A549 (cell line): ENCODE data around the gene BRD3OS. TPM values are rescaled to one million over a fixed set of nuclear protein-coding genes. Genes with fewer than 3 reads are reported as not detected.

Experiments used
- ATAC-seq, 2 experiments: fragments of 200-7000 bp in 1 of 2; fragments of >200 bp in 1 of 2; cut with Nextera tagmentation in 1 of 2; cut with Tn5 transposase in 1 of 2; 3 replicates each; pipeline versions ENCODE4 v1.8.0 to v1.9.1; 2018 to 2020; ENCODE audit warnings: mild to moderate bottlenecking in 1 of 2, moderate library complexity in 1 of 2
- CTCF ChIA-PET: fragments of 300-600 bp; sonication (Branson Sonifier 250); formaldehyde crosslinking; extraction: SDS; loops from one replicate; lab custom pipeline; 2021; ENCODE audit warnings: antibody characterized with exemption, inconsistent platforms; lab: Yijun Ruan, JAX
- POLR2A ChIA-PET: fragments of 350-600 bp; formaldehyde crosslinking; extraction: SDS; loops from one replicate; lab custom pipeline; 2021; ENCODE audit warnings: antibody characterized with exemption, inconsistent platforms; lab: Yijun Ruan, JAX
- DNase-seq, 2 experiments: peaks; one replicate each; pipeline versions ENCODE4 v3.0.0 to v3.0.0-alpha.2; 2011 to 2016; ENCODE audit warnings: low read depth in 1 of 2, low spot score in 1 of 2
- FAIRE-seq: peaks from 2 replicates; lab custom pipeline; 2011; peaks lifted over from hg19 to GRCh38; lab: Jason Lieb, UNC
- H3K27ac ChIP-seq, 2 experiments: fragments of >200 bp; sonication (Bioruptor Twin); formaldehyde crosslinking; 3 replicates each; pipeline ENCODE4 v1.5.1; 2016 to 2017
- H3K4me1 ChIP-seq: fragments of >200 bp; sonication (Bioruptor Twin); formaldehyde crosslinking; 3 replicates; pipeline ENCODE4 v1.6.1; 2016
- H3K4me2 ChIP-seq: fragments of >200 bp; sonication (Bioruptor Twin); formaldehyde crosslinking; 3 replicates; pipeline ENCODE4 v1.6.1; 2016
- H3K4me3 ChIP-seq: fragments of >200 bp; sonication (Bioruptor Twin); formaldehyde crosslinking; 3 replicates; pipeline ENCODE4 v1.5.1; 2016
- H3K9me3 ChIP-seq: fragments of >200 bp; sonication (Bioruptor Twin); formaldehyde crosslinking; 3 replicates; pipeline ENCODE4 v1.6.1; 2016
- CBX8 ChIP-seq: fragments of 200-600 bp; sonication (generic); IDR thresholded peaks from 2 replicates; pipeline ENCODE4 v1.6.1; 2016
- CHD2 ChIP-seq: fragments of 150-350 bp; IDR thresholded peaks from 2 replicates; pipeline ENCODE4 v1.6.1; 2014; ENCODE audit warnings: low read length; ENCODE audit not compliant: partially characterized antibody
- EHF ChIP-seq: fragments of 250-450 bp; sonication (Bioruptor Pico); IDR thresholded peaks from 2 replicates; pipeline ENCODE4 v1.5.0; 2020; ENCODE audit warnings: mild to moderate bottlenecking
- EHMT2 ChIP-seq: fragments of 200-600 bp; sonication (generic); IDR thresholded peaks from 2 replicates; pipeline ENCODE4 v1.6.1; 2016; ENCODE audit warnings: antibody characterized with exemption, low read depth, mild to moderate bottlenecking, moderate library complexity
- ESRRA ChIP-seq: fragments of 150-350 bp; IDR thresholded peaks from 2 replicates; pipeline ENCODE4 v1.6.1; 2014; ENCODE audit warnings: mild to moderate bottlenecking, low read length, borderline replicate concordance
- FOSB ChIP-seq: fragments of 250-450 bp; sonication (Bioruptor Pico); IDR thresholded peaks from 2 replicates; pipeline ENCODE4 v1.5.0; 2020; ENCODE audit warnings: mild to moderate bottlenecking, moderate library complexity
- JUN ChIP-seq, 2 experiments: fragments of >200 bp; sonication (Bioruptor Twin); formaldehyde crosslinking; IDR thresholded peaks; 2 replicates in 1 of 2; 3 replicates in 1 of 2; pipeline ENCODE4 v1.6.1; 2016 to 2017
- JUNB ChIP-seq: fragments of >200 bp; sonication (Bioruptor Twin); formaldehyde crosslinking; IDR thresholded peaks from 2 replicates; pipeline ENCODE4 v1.6.1; 2016
- MYC ChIP-seq: IDR thresholded peaks from 2 replicates; pipeline ENCODE4 v1.6.1; 2012; ENCODE audit warnings: mild to moderate bottlenecking, inconsistent platforms, low read length, improper control_type of control experiment, borderline replicate concordance
- NFE2L2 ChIP-seq: fragments of 150-350 bp; conservative IDR thresholded peaks from 2 replicates; pipeline ENCODE4 v1.6.1; 2014; ENCODE audit warnings: low read length
- NR3C1 ChIP-seq: fragments of >200 bp; sonication (Bioruptor Twin); formaldehyde crosslinking; IDR thresholded peaks from 3 replicates; pipeline ENCODE4 v1.6.1; 2017
- PHF8 ChIP-seq: fragments of 200-600 bp; sonication (generic); IDR thresholded peaks from 2 replicates; pipeline ENCODE4 v1.6.1; 2016; ENCODE audit warnings: low read depth, mild to moderate bottlenecking, antibody characterized with exemption, moderate library complexity, borderline replicate concordance
- POLR2A ChIP-seq: IDR thresholded peaks from 2 replicates; pipeline ENCODE4 v1.6.1; 2012; ENCODE audit warnings: mild to moderate bottlenecking, low read length
- RAD21 ChIP-seq, 2 experiments: fragments of >200 bp in 1 of 2; sonication (Bioruptor Twin) in 1 of 2; formaldehyde crosslinking in 1 of 2; IDR thresholded peaks in 1 of 2; conservative IDR thresholded peaks in 1 of 2; 2 replicates in 1 of 2; 3 replicates in 1 of 2; pipeline ENCODE4 v1.6.1; 2012 to 2018; ENCODE audit warnings: inconsistent platforms in 1 of 2
- RARB ChIP-seq: fragments of 250-450 bp; sonication (Bioruptor Pico); IDR thresholded peaks from 2 replicates; pipeline ENCODE4 v1.8.0; 2021; ENCODE audit warnings: mild to moderate bottlenecking, moderate library complexity
- RFX5 ChIP-seq: fragments of 450-650 bp; IDR thresholded peaks from 2 replicates; pipeline ENCODE4 v1.7.1; 2014; ENCODE audit warnings: antibody characterized with exemption, mild to moderate bottlenecking, moderate library complexity
- SMC3 ChIP-seq: fragments of >200 bp; sonication (Bioruptor Twin); formaldehyde crosslinking; IDR thresholded peaks from 3 replicates; pipeline ENCODE4 v1.6.1; 2018; ENCODE audit warnings: inconsistent platforms
- TFCP2L1 ChIP-seq: fragments of 250-450 bp; sonication (Bioruptor Pico); IDR thresholded peaks from 2 replicates; pipeline ENCODE4 v1.5.0; 2021; ENCODE audit warnings: mild to moderate bottlenecking
- ZFP36 ChIP-seq: fragments of 450-650 bp; IDR thresholded peaks from 2 replicates; pipeline ENCODE4 v1.6.1; 2014; ENCODE audit warnings: borderline replicate concordance; ENCODE audit not compliant: partially characterized antibody
- ZNF302 ChIP-seq: fragments of 250-450 bp; sonication (Bioruptor Pico); IDR thresholded peaks from 2 replicates; pipeline ENCODE4 v1.9.0; 2021; ENCODE audit warnings: inconsistent platforms, mild to moderate bottlenecking, moderate library complexity
- WGBS: methylation state at CpG from one replicate; pipeline ENCODE4 v1.1.6; 2017; ENCODE audit errors: missing lambda C conversion rate; 5-methylcytosine and 5-hydroxymethylcytosine counted together
- polyA plus RNA-seq, 4 experiments: library from polyadenylated mRNA; depleted of rRNA in 3 of 4; stranded (reverse); fragments of >200 nt; fragmentation: RNase III in 1 of 4; extraction: RNeasy Plus Mini Kit Qiagen cat#74134 plus additional on column Dnase treatment in 1 of 4; gene quantifications; 2 replicates in 3 of 4; 3 replicates in 1 of 4; pipeline ENCODE4 v1.2.3, GENCODE V29; 2011 to 2017
- TF ChIP-seq, protein P1 (sequence below): IDR thresholded peaks from 2 replicates; pipeline ENCODE4 v1.6.1; 2012
- TF ChIP-seq, protein P2 (sequence below): fragments of >200 bp; sonication (Bioruptor Twin); formaldehyde crosslinking; IDR thresholded peaks from 3 replicates; pipeline ENCODE4 v1.6.1; 2016
- TF ChIP-seq, protein P3 (sequence below): IDR thresholded peaks from 2 replicates; pipeline ENCODE4 v1.6.1; 2012
- TF ChIP-seq, protein P4 (sequence below): fragments of 250-450 bp; sonication (Bioruptor Pico); IDR thresholded peaks from 2 replicates; pipeline ENCODE4 v1.5.0; 2021; ENCODE audit warnings: mild to moderate bottlenecking, moderate library complexity, borderline replicate concordance
- TF ChIP-seq, protein P5 (sequence below): fragments of >200 bp; sonication (Bioruptor Twin); formaldehyde crosslinking; IDR thresholded peaks from 3 replicates; pipeline ENCODE4 v1.5.1; 2016

Gene BRD3OS
- polyA plus RNA-seq, 2 of the 4 experiments (the other 2 are of a cell fraction), result 10.4 to 10.8 TPM

DNA sequence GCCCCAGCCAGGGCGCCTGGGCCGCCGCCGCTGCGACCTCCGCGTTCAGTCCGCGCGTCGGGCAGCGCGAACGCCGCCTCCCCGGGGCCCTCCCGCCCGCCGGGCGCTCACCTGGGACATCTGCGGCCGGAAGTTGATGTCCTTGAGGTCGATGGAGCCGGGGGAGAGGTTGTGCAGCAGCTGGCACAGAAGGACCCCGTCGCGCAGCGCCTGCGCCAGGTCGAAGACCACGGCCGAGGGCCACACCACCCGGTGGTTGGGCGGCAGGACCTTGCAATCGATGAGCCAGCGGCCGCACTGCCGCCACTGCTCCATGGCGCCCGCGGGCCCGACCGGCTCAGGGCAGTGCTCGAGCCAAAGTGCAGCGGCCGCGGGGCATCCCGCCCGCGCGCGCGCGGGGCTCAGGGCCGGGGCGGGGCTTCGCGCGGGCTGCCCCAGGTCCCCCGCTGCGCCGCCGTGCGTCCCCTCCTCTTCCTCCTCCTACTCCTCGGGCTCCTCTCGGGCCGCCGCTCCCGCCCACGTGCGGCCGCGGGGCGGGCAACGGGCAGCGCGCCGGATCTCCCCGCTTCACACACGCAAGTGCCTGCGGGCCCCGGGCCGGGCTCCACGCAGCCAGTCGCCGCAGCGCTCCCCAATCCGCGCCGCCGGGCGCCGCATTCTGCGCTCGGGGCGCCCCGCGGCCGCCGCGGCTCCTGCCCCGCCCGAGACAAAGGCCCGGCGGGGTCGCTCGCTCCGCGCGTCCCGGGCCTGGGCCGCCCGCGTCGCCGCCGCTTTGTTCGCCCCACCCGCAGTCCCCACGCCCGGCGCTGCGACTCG, 33.1 kb upstream of the BRD3OS start, which contains the start of gene VAV2:
Gene VAV2, minus strand, starts transcription at position 361 of the 816 bp plus-strand sequence. Its CDS starts 46 bp downstream, at position 315.
- H3K4me3 ChIP-seq, result peak within 1 kb of the TSS; percentile 98
- H3K4me2 ChIP-seq, result peak within 1 kb of the TSS; percentile 99
- DNase-seq (peak; percentile 35 to 61), FAIRE-seq (no peak), ATAC-seq (peak; percentile 3 to 25; a peak in 5 of 6 replicates)
- peaks cover 38% of the 10 kb centered on the region for H3K4me1 ChIP-seq
- H3K27ac ChIP-seq, result peak within 1 kb of the TSS; percentile 98 to 99
- H3K9me3 ChIP-seq, result no peaks in the 10 kb centered on the region
- CTCF ChIA-PET, result interaction anchor here (1.0 to 5.5 kb wide), 13 partner anchors 14 to 250 kb away, joined by 4 to 348 read pairs (median 23); partner anchors contain the start of gene BRD3OS
- POLR2A ChIA-PET, result interaction anchor here (2.2 kb wide), 1 partner anchor 117 kb away, joined by 12 read pairs; no protein-coding TSS in a partner anchor
- WGBS, result 5% methylated on average over 10 of the region's 124 CpGs
- TF ChIP-seq CHD2 (no peak), ZFP36 (no peak), ZNF302 (CRISPR knock-in tag) (no peak), POLR2A (peak; percentile 61), FOSB (no peak), RARB (CRISPR knock-in tag) (no peak), MYC (peak; percentile 66; the same call in 1 of the 2 replicates), JUN (IDR thresholded peaks at IDR 0.05) (peak in 1 of 2 experiments; percentile 50; a peak in 1 of 5 replicates), EHMT2 (no peak), ESRRA (0 out of 2 replicates have a peak, but pooled peaks have one; percentile 3)
- TF ChIP-seq, protein P1, sequence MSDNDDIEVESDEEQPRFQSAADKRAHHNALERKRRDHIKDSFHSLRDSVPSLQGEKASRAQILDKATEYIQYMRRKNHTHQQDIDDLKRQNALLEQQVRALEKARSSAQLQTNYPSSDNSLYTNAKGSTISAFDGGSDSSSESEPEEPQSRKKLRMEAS, result peak; percentile 76
- TF ChIP-seq, protein P2, sequence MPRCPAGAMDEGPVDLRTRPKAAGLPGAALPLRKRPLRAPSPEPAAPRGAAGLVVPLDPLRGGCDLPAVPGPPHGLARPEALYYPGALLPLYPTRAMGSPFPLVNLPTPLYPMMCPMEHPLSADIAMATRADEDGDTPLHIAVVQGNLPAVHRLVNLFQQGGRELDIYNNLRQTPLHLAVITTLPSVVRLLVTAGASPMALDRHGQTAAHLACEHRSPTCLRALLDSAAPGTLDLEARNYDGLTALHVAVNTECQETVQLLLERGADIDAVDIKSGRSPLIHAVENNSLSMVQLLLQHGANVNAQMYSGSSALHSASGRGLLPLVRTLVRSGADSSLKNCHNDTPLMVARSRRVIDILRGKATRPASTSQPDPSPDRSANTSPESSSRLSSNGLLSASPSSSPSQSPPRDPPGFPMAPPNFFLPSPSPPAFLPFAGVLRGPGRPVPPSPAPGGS, result no peak; the same call in 2 of the 3 replicates
- TF ChIP-seq, protein P3, sequence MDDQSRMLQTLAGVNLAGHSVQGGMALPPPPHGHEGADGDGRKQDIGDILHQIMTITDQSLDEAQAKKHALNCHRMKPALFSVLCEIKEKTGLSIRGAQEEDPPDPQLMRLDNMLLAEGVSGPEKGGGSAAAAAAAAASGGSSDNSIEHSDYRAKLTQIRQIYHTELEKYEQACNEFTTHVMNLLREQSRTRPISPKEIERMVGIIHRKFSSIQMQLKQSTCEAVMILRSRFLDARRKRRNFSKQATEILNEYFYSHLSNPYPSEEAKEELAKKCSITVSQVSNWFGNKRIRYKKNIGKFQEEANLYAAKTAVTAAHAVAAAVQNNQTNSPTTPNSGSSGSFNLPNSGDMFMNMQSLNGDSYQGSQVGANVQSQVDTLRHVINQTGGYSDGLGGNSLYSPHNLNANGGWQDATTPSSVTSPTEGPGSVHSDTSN, result peak; percentile 26; the same call in 1 of the 2 replicates

DNA sequence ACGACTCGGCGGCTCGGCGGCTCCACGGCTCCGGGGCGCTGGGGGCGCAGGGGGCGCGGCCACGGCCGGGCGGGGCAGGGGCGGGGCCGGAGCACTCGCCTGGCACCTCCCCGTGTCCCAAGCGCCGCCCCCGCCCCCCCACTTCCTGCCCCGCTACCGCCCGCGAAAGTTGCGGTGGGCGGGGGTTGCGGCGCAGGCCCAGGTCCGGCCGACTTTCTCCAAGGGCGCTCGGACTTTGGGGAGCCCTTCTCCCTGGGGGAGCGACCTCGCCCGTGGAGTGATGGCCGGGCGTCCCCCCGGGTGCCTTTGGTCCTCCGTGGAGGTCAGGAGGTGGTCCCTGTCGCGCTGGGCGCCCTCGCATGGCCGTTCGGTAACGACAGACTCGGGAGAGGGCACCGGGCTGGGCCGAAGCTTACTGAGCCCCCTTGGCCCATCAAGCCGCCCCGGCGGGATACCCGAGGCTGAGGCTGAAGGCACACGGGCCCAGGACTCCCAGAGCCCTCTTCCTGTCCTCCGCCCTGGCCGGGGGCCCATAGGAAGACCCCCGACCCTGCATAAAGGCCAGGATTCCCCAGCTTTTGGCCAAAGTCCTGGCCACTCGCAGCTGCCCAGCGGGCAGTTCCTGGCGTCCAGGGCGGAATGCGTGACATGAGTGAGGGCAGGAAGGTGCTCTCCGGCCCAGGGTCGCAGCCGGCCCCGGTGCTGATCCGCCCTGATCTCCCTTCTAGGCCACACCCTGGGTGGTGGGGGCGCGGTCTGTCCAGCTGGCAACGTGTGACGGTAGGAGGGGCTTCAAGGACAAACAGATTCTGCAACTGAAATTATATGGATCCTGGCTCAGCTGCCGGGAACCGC, 32.3 kb upstream of the BRD3OS start:
- peak overlapping the region; percentile 99 for H3K4me2 ChIP-seq
- ChIA-PET CTCF (interaction anchor here (0.7 to 5.5 kb wide), 61 partner anchors 9 to 807 kb away, joined by 3 to 348 read pairs (median 6); partner anchors contain the start of genes BRD3OS and WDR5), POLR2A (interaction anchor here (1.0 to 2.2 kb wide), 4 partner anchors 32 to 211 kb away, joined by 3 to 12 read pairs (median 7); partner anchors contain the start of gene BRD3OS)
- no peaks in the 10 kb centered on the region for H3K9me3 ChIP-seq
- FAIRE-seq (no peak), ATAC-seq (peak; percentile 53 to 82), DNase-seq (peak; percentile 64 to 84)
- WGBS, result 0% methylated on average over 11 of the region's 74 CpGs
- peak overlapping the region; percentile 98 to 99 for H3K27ac ChIP-seq
- peak overlapping the region; percentile 98 for H3K4me3 ChIP-seq
- peaks cover 38% of the 10 kb centered on the region for H3K4me1 ChIP-seq
- TF ChIP-seq NR3C1 (no peak), POLR2A (peak; percentile 62), SMC3 (peak; percentile 58; the same call in 2 of the 3 replicates), RFX5 (no peak), RAD21 (conservative IDR thresholded peaks at IDR 0.05 in 1 of 2, IDR thresholded peaks at IDR 0.05 in 1 of 2) (peak in 1 of 2 experiments; percentile 46; a peak in 2 of 5 replicates), JUN (IDR thresholded peaks at IDR 0.05) (peak in 1 of 2 experiments; percentile 53; a peak in 2 of 5 replicates), PHF8 (peak; percentile 36; the same call in 1 of the 2 replicates), TFCP2L1 (CRISPR knock-in tag) (no peak), NFE2L2 (no peak), CBX8 (no peak), EHF (CRISPR knock-in tag) (no peak), EHMT2 (no peak), JUNB (no peak), CHD2 (no peak)
- TF ChIP-seq, protein P4, sequence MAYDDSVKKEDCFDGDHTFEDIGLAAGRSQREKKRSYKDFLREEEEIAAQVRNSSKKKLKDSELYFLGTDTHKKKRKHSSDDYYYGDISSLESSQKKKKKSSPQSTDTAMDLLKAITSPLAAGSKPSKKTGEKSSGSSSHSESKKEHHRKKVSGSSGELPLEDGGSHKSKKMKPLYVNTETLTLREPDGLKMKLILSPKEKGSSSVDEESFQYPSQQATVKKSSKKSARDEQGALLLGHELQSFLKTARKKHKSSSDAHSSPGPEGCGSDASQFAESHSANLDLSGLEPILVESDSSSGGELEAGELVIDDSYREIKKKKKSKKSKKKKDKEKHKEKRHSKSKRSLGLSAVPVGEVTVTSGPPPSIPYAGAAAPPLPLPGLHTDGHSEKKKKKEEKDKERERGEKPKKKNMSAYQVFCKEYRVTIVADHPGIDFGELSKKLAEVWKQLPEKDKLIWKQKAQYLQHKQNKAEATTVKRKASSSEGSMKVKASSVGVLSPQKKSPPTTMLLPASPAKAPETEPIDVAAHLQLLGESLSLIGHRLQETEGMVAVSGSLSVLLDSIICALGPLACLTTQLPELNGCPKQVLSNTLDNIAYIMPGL, result peak; percentile 82; the same call in 1 of the 2 replicates
- TF ChIP-seq, protein P2, result peak; percentile 18; the same call in 1 of the 3 replicates
- TF ChIP-seq, protein P5, sequence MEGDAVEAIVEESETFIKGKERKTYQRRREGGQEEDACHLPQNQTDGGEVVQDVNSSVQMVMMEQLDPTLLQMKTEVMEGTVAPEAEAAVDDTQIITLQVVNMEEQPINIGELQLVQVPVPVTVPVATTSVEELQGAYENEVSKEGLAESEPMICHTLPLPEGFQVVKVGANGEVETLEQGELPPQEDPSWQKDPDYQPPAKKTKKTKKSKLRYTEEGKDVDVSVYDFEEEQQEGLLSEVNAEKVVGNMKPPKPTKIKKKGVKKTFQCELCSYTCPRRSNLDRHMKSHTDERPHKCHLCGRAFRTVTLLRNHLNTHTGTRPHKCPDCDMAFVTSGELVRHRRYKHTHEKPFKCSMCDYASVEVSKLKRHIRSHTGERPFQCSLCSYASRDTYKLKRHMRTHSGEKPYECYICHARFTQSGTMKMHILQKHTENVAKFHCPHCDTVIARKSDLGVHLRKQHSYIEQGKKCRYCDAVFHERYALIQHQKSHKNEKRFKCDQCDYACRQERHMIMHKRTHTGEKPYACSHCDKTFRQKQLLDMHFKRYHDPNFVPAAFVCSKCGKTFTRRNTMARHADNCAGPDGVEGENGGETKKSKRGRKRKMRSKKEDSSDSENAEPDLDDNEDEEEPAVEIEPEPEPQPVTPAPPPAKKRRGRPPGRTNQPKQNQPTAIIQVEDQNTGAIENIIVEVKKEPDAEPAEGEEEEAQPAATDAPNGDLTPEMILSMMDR, result peak; percentile 64; the same call in 2 of the 3 replicates
